Cardiac fibroblast (primary cell): ENCODE results near the gene CRADD.
A peak's percentile ranks its signal among the peaks of the same experiment; 100 is the strongest.
"Not testable (repeated sequence)": the region's sequence is repeated elsewhere in the genome, so short reads cannot be mapped to it uniquely, and the experiment has no call there.

ENCODE experiments used
- DNase-seq, 2 donors: peaks; one replicate each; pipeline versions ENCODE4 v3.0.0 to v3.0.0-alpha.2; 2010; ENCODE audit warnings: low read depth in 2 of 2
- H3K4me3 ChIP-seq, 2 donors: replicated peaks in 1 of 2; 1 replicate in 1 of 2; 2 replicates in 1 of 2; pipeline ENCODE4 v1.5.1; 2011; ENCODE audit warnings: low read depth in 2 of 2, low read length in 2 of 2, mild to moderate bottlenecking in 2 of 2, moderate library complexity in 1 of 2
- TF ChIP-seq, protein P1 (sequence below): IDR thresholded peaks from one replicate; pipeline ENCODE4 v1.5.1; 2011; ENCODE audit warnings: low read depth, mild to moderate bottlenecking, low read length, inconsistent platforms

Gene CRADD

DNA sequence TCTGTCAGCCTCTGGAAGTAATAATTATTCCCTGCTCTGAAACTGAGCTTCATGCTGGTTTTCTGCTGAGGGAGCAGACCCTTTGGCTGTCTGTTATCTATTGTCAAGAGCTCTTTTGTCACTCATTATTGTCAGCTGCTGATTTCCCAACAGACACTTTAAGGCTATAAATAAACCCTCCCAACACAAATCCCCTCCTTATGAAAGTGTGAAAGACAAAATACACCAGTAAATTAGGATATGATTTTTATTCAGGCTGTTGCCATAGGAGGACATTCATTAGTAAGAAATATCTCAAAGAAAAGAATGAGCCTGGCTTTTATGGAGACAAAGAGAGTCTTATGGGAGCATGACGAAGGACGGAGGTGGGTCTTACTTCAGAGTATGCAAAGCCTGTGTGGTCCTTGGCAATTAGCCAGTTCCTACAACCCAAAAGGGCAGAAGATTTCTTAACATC, 180.8 kb downstream of the CRADD start:
- no peak overlapping the region for H3K4me3 ChIP-seq
- peak in 1 of 2 donors; percentile 54 for DNase-seq
- TF ChIP-seq, protein P1, sequence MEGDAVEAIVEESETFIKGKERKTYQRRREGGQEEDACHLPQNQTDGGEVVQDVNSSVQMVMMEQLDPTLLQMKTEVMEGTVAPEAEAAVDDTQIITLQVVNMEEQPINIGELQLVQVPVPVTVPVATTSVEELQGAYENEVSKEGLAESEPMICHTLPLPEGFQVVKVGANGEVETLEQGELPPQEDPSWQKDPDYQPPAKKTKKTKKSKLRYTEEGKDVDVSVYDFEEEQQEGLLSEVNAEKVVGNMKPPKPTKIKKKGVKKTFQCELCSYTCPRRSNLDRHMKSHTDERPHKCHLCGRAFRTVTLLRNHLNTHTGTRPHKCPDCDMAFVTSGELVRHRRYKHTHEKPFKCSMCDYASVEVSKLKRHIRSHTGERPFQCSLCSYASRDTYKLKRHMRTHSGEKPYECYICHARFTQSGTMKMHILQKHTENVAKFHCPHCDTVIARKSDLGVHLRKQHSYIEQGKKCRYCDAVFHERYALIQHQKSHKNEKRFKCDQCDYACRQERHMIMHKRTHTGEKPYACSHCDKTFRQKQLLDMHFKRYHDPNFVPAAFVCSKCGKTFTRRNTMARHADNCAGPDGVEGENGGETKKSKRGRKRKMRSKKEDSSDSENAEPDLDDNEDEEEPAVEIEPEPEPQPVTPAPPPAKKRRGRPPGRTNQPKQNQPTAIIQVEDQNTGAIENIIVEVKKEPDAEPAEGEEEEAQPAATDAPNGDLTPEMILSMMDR, result no peak

DNA sequence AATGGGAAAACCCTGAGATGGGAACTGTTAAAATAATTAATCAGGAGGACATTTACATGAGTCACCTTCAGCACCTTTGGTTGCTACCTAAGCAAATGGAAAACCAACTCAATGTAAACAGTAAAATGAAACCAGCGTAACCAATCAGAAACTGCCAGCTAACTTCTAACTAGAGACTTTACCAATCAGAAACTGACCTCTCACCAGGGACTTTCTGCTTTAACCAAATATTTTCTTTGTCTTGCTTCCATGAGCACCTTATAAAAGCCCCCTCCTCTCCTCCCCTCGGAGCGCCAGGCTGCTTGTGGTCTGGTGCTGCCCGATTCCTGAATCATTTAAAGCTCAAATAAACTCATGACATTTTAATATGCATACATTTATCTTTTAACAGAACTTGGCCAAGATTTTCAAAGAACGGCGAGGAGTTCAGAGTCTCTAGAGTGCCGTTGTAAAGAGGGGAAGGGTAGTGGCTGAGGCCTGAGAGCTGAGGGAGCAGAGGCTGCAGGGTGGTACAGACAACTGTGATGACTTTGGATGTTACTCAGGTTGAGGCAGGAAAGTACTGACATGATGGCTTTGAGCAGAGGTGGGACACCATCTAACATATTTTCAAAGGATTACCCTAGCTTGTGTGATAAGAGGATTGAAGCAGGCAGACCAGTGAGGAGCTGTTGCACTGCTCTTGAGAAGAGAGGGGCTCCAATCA, 183.6 kb downstream of the CRADD start:
- TF ChIP-seq, protein P1, result no peak
- DNase-seq, result no peak
- no peak overlapping the region for H3K4me3 ChIP-seq

DNA sequence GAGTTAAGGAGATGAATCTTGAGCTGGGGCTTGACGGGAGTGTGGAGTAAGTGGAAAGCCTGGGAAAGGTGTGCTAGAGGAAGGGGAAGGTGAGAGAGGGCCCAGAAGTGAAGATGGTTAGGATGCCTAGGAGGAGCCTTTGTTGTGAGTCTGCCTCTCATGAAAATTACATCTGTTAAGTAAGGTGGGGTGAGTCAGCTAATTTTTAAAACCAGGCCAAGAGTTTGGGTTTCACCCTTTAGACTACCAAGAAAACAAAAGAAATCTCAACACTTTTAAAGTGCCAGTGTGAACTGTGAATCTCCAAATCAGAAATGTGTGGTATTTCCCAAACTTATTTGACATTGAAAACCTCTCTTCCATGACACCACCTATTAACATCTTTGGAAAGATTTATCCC, 185.2 kb downstream of the CRADD start:
- TF ChIP-seq, protein P1, result no peak

DNA sequence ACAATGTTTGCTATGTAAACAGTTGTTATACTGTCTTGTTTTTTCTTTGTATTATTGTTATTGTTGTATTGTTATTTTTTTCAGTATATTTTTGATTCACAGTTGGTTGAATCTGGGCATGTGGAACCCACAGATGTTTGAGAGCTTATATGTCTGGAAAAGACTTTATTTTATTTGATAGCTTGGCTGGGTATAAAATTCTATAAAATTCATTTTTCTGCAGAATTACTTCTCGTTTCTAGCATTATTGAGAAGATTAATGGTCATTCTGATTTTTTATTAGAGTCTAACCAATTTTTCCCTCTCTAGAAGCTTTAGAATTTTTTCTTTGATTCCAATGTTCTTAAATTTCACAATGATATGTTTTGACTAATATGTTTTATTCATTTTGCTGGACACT, 188.6 kb downstream of the CRADD start:
- H3K4me3 ChIP-seq, result no peak overlapping the region
- TF ChIP-seq, protein P1, result no peak
- no peak for DNase-seq

More for the DNA sequence above, 185.2 kb downstream of the CRADD start:
- DNase-seq, result peak; percentile 37 to 40
- H3K4me3 ChIP-seq, result no peak overlapping the region

DNA sequence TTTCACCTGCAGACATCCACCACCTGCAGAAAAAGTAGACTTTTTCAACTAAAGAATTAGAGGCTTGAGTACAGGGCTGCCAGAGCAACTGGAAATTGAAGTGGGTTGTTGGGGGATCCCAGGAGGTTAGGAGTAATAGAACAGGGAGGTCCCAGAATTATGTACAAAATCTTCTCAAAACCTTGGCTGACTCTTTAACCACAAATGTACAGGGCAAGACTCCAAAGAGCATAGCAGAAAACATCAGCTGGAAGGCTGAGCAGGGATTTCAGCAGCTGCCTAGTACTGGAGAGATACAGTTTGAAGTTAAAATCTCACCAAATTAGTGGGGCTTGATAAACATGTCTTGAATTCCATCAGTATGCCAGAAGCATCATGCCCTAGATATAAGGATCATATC, 191.6 kb downstream of the CRADD start:
- TF ChIP-seq, protein P1, result no peak
- peak; percentile 84 to 93 for DNase-seq
- no peak overlapping the region for H3K4me3 ChIP-seq

DNA sequence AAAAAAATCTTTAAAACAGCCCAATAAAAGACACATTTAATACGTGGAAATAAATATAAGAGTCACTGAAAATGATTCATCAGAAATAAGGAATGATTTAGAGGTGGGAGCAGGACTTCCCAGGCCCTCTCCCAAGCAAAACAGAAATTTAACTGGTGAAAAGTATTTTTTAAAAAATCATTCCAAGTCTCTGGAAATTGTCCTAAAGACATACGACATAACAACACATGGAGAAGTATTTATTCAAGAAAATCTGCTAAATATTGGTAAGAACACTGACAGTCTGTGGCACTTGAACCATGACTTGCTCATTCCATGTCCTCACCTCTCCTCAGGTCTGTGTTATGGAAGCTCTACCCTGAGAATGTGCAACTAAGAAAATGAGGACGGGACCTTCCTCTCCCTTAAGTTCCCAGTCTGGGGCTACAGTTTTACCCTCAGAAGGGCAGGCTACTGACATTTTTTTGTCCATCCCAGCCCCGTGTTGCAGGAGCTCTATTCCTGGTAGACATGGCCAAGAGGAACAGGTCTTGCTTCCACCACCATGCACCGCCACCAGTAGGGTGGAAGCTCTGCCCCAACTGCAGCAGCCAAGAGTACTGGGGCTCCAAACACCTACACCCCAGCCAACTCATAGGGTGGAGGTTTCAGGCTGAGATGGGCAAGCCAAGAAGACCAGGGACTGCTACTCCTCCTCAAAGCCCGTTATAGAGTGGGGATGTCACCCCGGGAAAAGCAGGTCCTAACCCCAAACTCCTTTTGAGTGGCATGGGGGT, 193.0 kb downstream of the CRADD start:
- DNase-seq, result no peak
- TF ChIP-seq, protein P1, result no peak

DNA sequence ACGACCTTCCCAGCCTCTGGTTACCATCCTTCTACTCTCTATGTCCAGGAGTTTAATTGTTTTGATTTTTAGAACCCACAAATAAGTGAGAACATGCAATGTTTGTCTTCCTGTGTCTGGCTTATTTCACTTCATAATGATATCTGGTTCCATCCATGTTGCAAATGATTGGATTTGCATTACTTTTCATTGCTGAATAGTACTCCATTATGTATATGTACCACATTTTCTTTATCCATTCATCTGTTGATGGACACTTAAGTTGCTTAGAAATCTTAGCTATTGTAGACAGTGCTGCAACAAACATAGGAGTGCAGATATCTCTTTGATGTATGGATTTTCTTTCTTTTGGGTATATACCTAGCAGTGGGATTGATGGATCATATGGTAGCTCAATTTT, 194.4 kb downstream of the CRADD start:
- not testable (repeated sequence) for DNase-seq, H3K4me3 ChIP-seq

More for the DNA sequence above, 193.0 kb downstream of the CRADD start:
- no peak overlapping the region for H3K4me3 ChIP-seq
